NOMO-1 treated with dmso at 0.1 percent for 144 hours (cell line): ENCODE results near the gene ABCD3.

Experiments used
- DNase-seq: peaks from one replicate; lab custom pipeline; 2025; ENCODE audit not compliant: unreplicated experiment; lab: John Stamatoyannopoulos, UW

Gene ABCD3

GRCh38 chr1:94462606-94463005 lies 44.4 kb downstream of the ABCD3 start:
- DNase-seq, result no peak

- peak; percentile 19 for DNase-seq
These were observed 45.0 kb downstream of the ABCD3 start for GRCh38 chr1:94463056-94463764.

- peak; percentile 53 for DNase-seq
These were observed 45.7 kb downstream of the ABCD3 start for GRCh38 chr1:94463765-94464330.

GRCh38 chr1:94468708-94469107 lies 50.5 kb downstream of the ABCD3 start:
- DNase-seq, result no peak

- no peak for DNase-seq
These were observed 53.1 kb downstream of the ABCD3 start for GRCh38 chr1:94471271-94471670.

GRCh38 chr1:94475232-94475631 lies 57.0 kb downstream of the ABCD3 start:
- DNase-seq, result no peak

- DNase-seq, result no peak
These were observed 61.5 kb downstream of the ABCD3 start for GRCh38 chr1:94479682-94480081.

- peak; percentile 31 for DNase-seq
These were observed 63.3 kb downstream of the ABCD3 start for GRCh38 chr1:94481473-94481933.

GRCh38 chr1:94486990-94487389 lies 68.8 kb downstream of the ABCD3 start:
- DNase-seq, result no peak

- no peak for DNase-seq
These were observed 72.4 kb downstream of the ABCD3 start for GRCh38 chr1:94490556-94490955.

- no peak for DNase-seq
These were observed 78.0 kb downstream of the ABCD3 start for GRCh38 chr1:94496076-94496755.

GRCh38 chr1:94501426-94501825 lies 83.2 kb downstream of the ABCD3 start:
- DNase-seq, result no peak

- no peak for DNase-seq
These were observed 83.7 kb downstream of the ABCD3 start for GRCh38 chr1:94501935-94502334.

GRCh38 chr1:94503153-94503552 lies 85.0 kb downstream of the ABCD3 start:
- DNase-seq, result no peak

GRCh38 chr1:94504601-94505000 lies 86.4 kb downstream of the ABCD3 start:
- DNase-seq, result no peak

- DNase-seq, result no peak
These were observed 94.6 kb downstream of the ABCD3 start for GRCh38 chr1:94512816-94513215.

- no peak for DNase-seq
These were observed 96.0 kb downstream of the ABCD3 start for GRCh38 chr1:94514095-94514727.

GRCh38 chr1:94515296-94515947 lies 97.2 kb downstream of the ABCD3 start:
- DNase-seq, result no peak

GRCh38 chr1:94519351-94519750 lies 101.2 kb downstream of the ABCD3 start:
- no peak for DNase-seq

- DNase-seq, result no peak
These were observed 104.1 kb downstream of the ABCD3 start for GRCh38 chr1:94522304-94522703.

- no peak for DNase-seq
These were observed 106.3 kb downstream of the ABCD3 start for GRCh38 chr1:94524531-94524930.
